Left lung (tissue), 10 donors: ENCODE measurements around the gene RUVBL2. TPM values are rescaled to one million over a fixed set of nuclear protein-coding genes. Genes with fewer than 3 reads are reported as not detected.

Experiments used
- ATAC-seq: fragments of 200-7000 bp; cut with Tn5 transposase; one replicate; pipeline ENCODE4 v1.9.1; 2020; ENCODE audit warnings: moderate library complexity
- DNase-seq, 4 donors: peaks; one replicate each; pipeline ENCODE4 v3.0.0-alpha.2; 2013 to 2020
- H3K27ac ChIP-seq, 2 donors: fragments of 200-600 bp; sonication (generic) in 1 of 2; one replicate each; pipeline versions ENCODE4 v1.5.0 to v1.8.0; 2020 to 2021
- H3K27me3 ChIP-seq, 2 donors: fragments of 200-600 bp; sonication (generic) in 1 of 2; one replicate each; pipeline versions ENCODE4 v1.5.0 to v1.8.0; 2020 to 2021
- H3K36me3 ChIP-seq, 2 donors: fragments of 200-600 bp; sonication (generic) in 1 of 2; one replicate each; pipeline versions ENCODE4 v1.5.0 to v1.8.0; 2020 to 2021
- H3K4me1 ChIP-seq, 2 donors: fragments of 200-600 bp; one replicate each; pipeline ENCODE4 v1.8.0; 2021
- H3K4me3 ChIP-seq, 2 donors: fragments of 200-600 bp; sonication (generic) in 1 of 2; one replicate each; pipeline versions ENCODE4 v1.5.0 to v1.8.0; 2020 to 2021; ENCODE audit warnings: mild to moderate bottlenecking in 1 of 2
- H3K9me3 ChIP-seq, 2 donors: fragments of 200-600 bp; sonication (generic) in 1 of 2; one replicate each; pipeline versions ENCODE4 v1.5.0 to v1.8.0; 2020 to 2021
- intact Hi-C, 2 donors: fragments of 100-400 bp; cut with DNase I; formaldehyde crosslinking; loops; one replicate each; pipeline versions ENCODE4 v1.11.2 to v1.14.2; 2022
- microRNA-seq, 2 donors: library from miRNA; unstranded; fragments of <30 nt; microRNA quantifications; one replicate each; pipeline ENCODE4, GENCODE V29; 2019
- polyA plus RNA-seq, 6 donors: library from polyadenylated mRNA; unstranded; fragments of 120-200 nt; gene quantifications; one replicate each; pipeline ENCODE4 v1.2.1, GENCODE V29; 2013; ENCODE audit not compliant: insufficient read length in 6 of 6
- total RNA-seq, 2 donors: library from RNA; stranded (reverse); fragmentation: NEBNext Ultra II Directional; extraction: Animal tissue kit (Norgen Biotek cat#: 25700); gene quantifications; one replicate each; pipeline ENCODE4 v1.2.1, GENCODE V29; 2021
- TF ChIP-seq, protein P1 (sequence below), 2 donors: fragments of 200-600 bp; sonication (generic) in 1 of 2; IDR thresholded peaks; one replicate each; pipeline versions ENCODE4 v1.5.0 to v1.8.0; 2021; ENCODE audit warnings: antibody characterized with exemption in 2 of 2
- donor health status: DM: no; HTN: yes; CAD: no.
- donor health status: DM: no; HTN: no; CAD: no.

The RUVBL2 gene
- total and polyA plus RNA-seq, 8 donors: 46.6 to 83.7 (median 73.9) TPM

DNA sequence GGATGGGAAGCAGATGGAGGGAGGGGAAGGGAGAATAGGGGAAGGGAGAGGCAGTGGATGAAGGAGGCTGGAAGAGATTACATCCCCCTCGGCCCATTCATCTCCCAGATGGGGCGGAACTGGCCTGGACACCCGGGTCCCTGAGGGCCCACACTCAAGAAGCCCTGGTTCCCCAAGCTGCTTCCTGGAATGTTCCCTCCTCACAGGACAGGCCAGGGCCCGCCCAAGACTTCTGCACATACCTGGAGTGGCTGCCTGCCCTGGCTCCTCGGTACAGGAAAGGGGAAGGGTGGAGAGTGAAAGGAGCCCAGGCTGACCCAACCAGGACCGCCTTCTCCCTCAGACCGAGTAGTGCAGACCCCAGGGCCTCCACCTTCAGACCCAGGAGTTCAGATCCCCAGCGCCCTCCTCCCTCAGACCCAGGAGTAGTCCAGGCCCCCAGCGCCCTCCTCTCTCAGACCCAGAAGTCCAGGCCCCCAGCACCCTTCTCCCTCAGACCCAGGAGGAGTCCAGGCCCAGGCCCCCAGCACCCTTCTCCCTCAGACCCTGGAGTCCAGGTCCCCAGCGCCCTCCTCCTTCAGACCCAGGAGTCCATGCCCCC, 70.4 kb downstream of the RUVBL2 start:
- peak; percentile 88 for ATAC-seq
- no peak overlapping the region for H3K27ac ChIP-seq
- H3K4me3 ChIP-seq: peak overlapping the region; percentile 10 to 14

DNA sequence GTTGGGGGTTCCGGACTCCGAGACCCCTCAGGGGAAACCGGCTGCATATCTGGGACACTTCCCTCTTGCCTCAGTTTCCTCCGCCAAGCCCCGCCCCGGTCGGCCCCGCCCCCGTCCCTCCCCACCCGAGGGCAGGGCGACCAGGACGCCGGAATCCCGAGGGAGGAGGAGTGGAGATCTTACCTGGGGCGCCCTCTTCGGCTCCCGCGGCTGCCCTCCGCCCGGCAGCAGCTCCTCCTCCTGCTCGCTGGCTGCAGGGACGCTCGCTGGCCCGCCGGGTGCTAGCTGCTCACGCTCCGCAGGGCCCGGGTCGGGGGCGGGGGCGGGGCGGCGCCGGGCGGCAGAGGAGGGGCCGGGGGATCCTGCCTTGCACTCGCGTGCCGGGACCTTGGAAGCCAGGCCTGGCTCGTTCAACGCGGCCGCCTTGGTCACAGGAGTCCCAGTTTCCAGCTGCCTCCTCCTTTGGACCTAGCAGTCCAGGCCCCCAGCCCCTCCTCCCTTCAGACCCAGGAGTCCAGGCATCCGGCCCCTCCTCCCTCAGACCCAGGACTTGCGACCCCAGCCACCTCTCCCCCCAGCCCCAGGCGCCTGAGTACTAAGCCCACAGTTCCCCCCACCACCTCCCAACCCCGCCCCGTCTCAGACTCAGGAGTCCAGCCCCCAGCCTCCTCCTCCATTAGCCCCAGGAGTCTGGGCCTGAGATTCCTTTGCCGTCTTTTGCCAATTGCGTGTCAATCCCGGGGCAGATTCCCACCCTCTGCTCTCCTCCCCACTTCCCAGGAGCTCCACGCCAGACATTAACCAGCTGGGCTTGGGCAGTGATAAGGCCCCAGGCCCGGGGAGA, 71.3 kb downstream of the RUVBL2 start, which contains the start of gene NTF4:
TSS of gene NTF4 (minus strand) at position 51 of the 844 bp plus-strand sequence. CDS start 2,821 bp downstream, outside the sequence.
- Histone ChIP-seq H3K27me3 (peaks cover 5 to 99% of the 10 kb centered on the region in 2 donors), H3K9me3 (no peaks in the 10 kb centered on the region), H3K4me3 (peak within 1 kb of the TSS; percentile 10 to 14), H3K27ac (no peak within 1 kb of the TSS), H3K36me3 (no peaks in the 10 kb centered on the region), H3K4me1 (no peaks in the 10 kb centered on the region)
- DNase-seq (peak in 2 of 4 donors; percentile 48 to 52), ATAC-seq (peak; percentile 92)
- intact Hi-C loops: no loop called here
- TF ChIP-seq, protein P1, sequence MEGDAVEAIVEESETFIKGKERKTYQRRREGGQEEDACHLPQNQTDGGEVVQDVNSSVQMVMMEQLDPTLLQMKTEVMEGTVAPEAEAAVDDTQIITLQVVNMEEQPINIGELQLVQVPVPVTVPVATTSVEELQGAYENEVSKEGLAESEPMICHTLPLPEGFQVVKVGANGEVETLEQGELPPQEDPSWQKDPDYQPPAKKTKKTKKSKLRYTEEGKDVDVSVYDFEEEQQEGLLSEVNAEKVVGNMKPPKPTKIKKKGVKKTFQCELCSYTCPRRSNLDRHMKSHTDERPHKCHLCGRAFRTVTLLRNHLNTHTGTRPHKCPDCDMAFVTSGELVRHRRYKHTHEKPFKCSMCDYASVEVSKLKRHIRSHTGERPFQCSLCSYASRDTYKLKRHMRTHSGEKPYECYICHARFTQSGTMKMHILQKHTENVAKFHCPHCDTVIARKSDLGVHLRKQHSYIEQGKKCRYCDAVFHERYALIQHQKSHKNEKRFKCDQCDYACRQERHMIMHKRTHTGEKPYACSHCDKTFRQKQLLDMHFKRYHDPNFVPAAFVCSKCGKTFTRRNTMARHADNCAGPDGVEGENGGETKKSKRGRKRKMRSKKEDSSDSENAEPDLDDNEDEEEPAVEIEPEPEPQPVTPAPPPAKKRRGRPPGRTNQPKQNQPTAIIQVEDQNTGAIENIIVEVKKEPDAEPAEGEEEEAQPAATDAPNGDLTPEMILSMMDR (IDR thresholded peaks at IDR 0.05): no peak

More for the DNA sequence above, 70.4 kb downstream of the RUVBL2 start:
- Histone ChIP-seq H3K9me3 (no peaks in the 10 kb centered on the region), H3K27me3 (peaks cover 5 to 100% of the 10 kb centered on the region in 2 donors), H3K36me3 (no peaks in the 10 kb centered on the region), H3K4me1 (no peaks in the 10 kb centered on the region)
- intact Hi-C loops: no loop called here
- TF ChIP-seq, protein P1 (IDR thresholded peaks at IDR 0.05): no peak
- no peak for DNase-seq

Small RNAs within 50 kb of the gene (microRNA-seq; reads per million reads assigned to microRNA genes)
- 0 to 0.14 reads per million in 2 donors for gene MIR6798

Other genes with a start within 250 kb of the RUVBL2 start
- gene IZUMO1, start 247.0 kb upstream of the RUVBL2 start, total RNA-seq: 1 to 10 TPM in 1 of 2 donors, under 1 TPM in 1; 0.96 to 1.5 TPM
- gene IZUMO1, start 247.0 kb upstream of the RUVBL2 start, polyA plus RNA-seq: 1 to 10 TPM; 1.1 to 3.6 (median 1.8) TPM
- 1 to 10 TPM; 6.0 to 8.7 TPM for gene FUT1, start 241.2 kb upstream of the RUVBL2 start, total RNA-seq
- gene FUT1, start 241.2 kb upstream of the RUVBL2 start, polyA plus RNA-seq: 1 to 10 TPM; 5.1 to 8.6 (median 6.5) TPM
- not detected for gene FGF21, start 238.4 kb upstream of the RUVBL2 start, total RNA-seq
- gene FGF21, start 238.4 kb upstream of the RUVBL2 start, polyA plus RNA-seq: not detected
- 10 to 100 TPM; 68.5 to 87.5 TPM for gene BCAT2, start 182.9 kb upstream of the RUVBL2 start, total RNA-seq
- gene BCAT2, start 182.9 kb upstream of the RUVBL2 start, polyA plus RNA-seq: 10 to 100 TPM; 37.0 to 50.1 (median 42.2) TPM
- 10 to 100 TPM; 10.1 to 20.3 TPM for gene HSD17B14, start 157.4 kb upstream of the RUVBL2 start, total RNA-seq
- gene HSD17B14, start 157.4 kb upstream of the RUVBL2 start, polyA plus RNA-seq: 10 to 100 TPM in 1 of 6 donors, 1 to 10 TPM in 5; 6.7 to 10.9 (median 8.6) TPM
- 10 to 100 TPM; 21.0 to 37.3 TPM for gene PLEKHA4, start 125.3 kb upstream of the RUVBL2 start, total RNA-seq
- 10 to 100 TPM; 14.4 to 21.1 (median 17.4) TPM for gene PLEKHA4, start 125.3 kb upstream of the RUVBL2 start, polyA plus RNA-seq
- 10 to 100 TPM; 68.4 to 74.8 TPM for gene PPP1R15A, start 121.5 kb upstream of the RUVBL2 start, total RNA-seq
- gene PPP1R15A, start 121.5 kb upstream of the RUVBL2 start, polyA plus RNA-seq: 100 to 1,000 TPM in 1 of 6 donors, 10 to 100 TPM in 5; 36.3 to 110 (median 58.4) TPM
- gene TULP2, start 95.1 kb upstream of the RUVBL2 start, total RNA-seq: 1 to 10 TPM in 1 of 2 donors, under 1 TPM in 1; 0.89 to 1.2 TPM
- 1 to 10 TPM in 3 of 6 donors, under 1 TPM in 3; 0.72 to 1.4 (median 1.1) TPM for gene TULP2, start 95.1 kb upstream of the RUVBL2 start, polyA plus RNA-seq
- gene NUCB1, start 93.6 kb upstream of the RUVBL2 start, total RNA-seq: 100 to 1,000 TPM; 286 to 331 TPM
- 100 to 1,000 TPM; 171 to 210 (median 192) TPM for gene NUCB1, start 93.6 kb upstream of the RUVBL2 start, polyA plus RNA-seq
- 1 to 10 TPM; 3.3 to 4.1 TPM for gene DHDH, start 60.2 kb upstream of the RUVBL2 start, total RNA-seq
- 1 to 10 TPM in 5 of 6 donors, under 1 TPM in 1; 0.86 to 2.4 (median 1.8) TPM for gene DHDH, start 60.2 kb upstream of the RUVBL2 start, polyA plus RNA-seq
- gene BAX, start 39.0 kb upstream of the RUVBL2 start, total RNA-seq: 100 to 1,000 TPM; 130 to 141 TPM
- gene BAX, start 39.0 kb upstream of the RUVBL2 start, polyA plus RNA-seq: 10 to 100 TPM; 47.7 to 69.7 (median 60.8) TPM
- gene FTL, start 28.6 kb upstream of the RUVBL2 start, total RNA-seq: 1,000 to 10,000 TPM; 8,739 to 9,329 TPM
- 1,000 to 10,000 TPM; 1,119 to 1,450 (median 1,279) TPM for gene FTL, start 28.6 kb upstream of the RUVBL2 start, polyA plus RNA-seq
- gene GYS1, start 578 bp upstream of the RUVBL2 start, total RNA-seq: 10 to 100 TPM; 42.5 to 49.0 TPM
- gene GYS1, start 578 bp upstream of the RUVBL2 start, polyA plus RNA-seq: 10 to 100 TPM; 45.2 to 56.3 (median 50.0) TPM
- gene LHB, start 23.2 kb downstream of the RUVBL2 start, total RNA-seq: not detected
- gene LHB, start 23.2 kb downstream of the RUVBL2 start, polyA plus RNA-seq: under 1 TPM in 2 of 6 donors, not detected in 4; 0.31 to 0.57 TPM
- not detected for gene CGB3, start 30.4 kb downstream of the RUVBL2 start, total RNA-seq
- gene CGB3, start 30.4 kb downstream of the RUVBL2 start, polyA plus RNA-seq: under 1 TPM in 1 of 6 donors, not detected in 5; 0.81 TPM
- gene CGB2, start 38.0 kb downstream of the RUVBL2 start, total RNA-seq: not detected
- not detected for gene CGB2, start 38.0 kb downstream of the RUVBL2 start, polyA plus RNA-seq
- not detected for gene CGB1, start 43.0 kb downstream of the RUVBL2 start, total RNA-seq
- not detected for gene CGB1, start 43.0 kb downstream of the RUVBL2 start, polyA plus RNA-seq
- gene CGB5, start 50.0 kb downstream of the RUVBL2 start, total RNA-seq: under 1 TPM in 1 of 2 donors, not detected in 1; 0.50 TPM
- not detected for gene CGB5, start 50.0 kb downstream of the RUVBL2 start, polyA plus RNA-seq
- not detected for gene CGB8, start 55.2 kb downstream of the RUVBL2 start, total RNA-seq
- gene CGB8, start 55.2 kb downstream of the RUVBL2 start, polyA plus RNA-seq: under 1 TPM in 1 of 6 donors, not detected in 5; 0.89 TPM
- under 1 TPM; 0.09 to 0.34 TPM for gene CGB7, start 63.9 kb downstream of the RUVBL2 start, total RNA-seq
- gene CGB7, start 63.9 kb downstream of the RUVBL2 start, polyA plus RNA-seq: under 1 TPM; 0.11 to 0.69 (median 0.18) TPM
- 1 to 10 TPM; 2.1 to 6.2 TPM for gene NTF4, start 70.9 kb downstream of the RUVBL2 start, total RNA-seq
- gene NTF4, start 70.9 kb downstream of the RUVBL2 start, polyA plus RNA-seq: 1 to 10 TPM in 2 of 6 donors, under 1 TPM in 4; 0.63 to 1.6 (median 0.78) TPM
- gene KCNA7, start 78.8 kb downstream of the RUVBL2 start, total RNA-seq: not detected
- under 1 TPM in 5 of 6 donors, not detected in 1; 0.04 to 0.12 (median 0.06) TPM for gene KCNA7, start 78.8 kb downstream of the RUVBL2 start, polyA plus RNA-seq
- gene SNRNP70, start 91.6 kb downstream of the RUVBL2 start, total RNA-seq: 100 to 1,000 TPM; 161 to 173 TPM
- 100 to 1,000 TPM; 270 to 371 (median 354) TPM for gene SNRNP70, start 91.6 kb downstream of the RUVBL2 start, polyA plus RNA-seq
- gene LIN7B, start 120.5 kb downstream of the RUVBL2 start, total RNA-seq: 1 to 10 TPM; 6.5 to 6.9 TPM
- 10 to 100 TPM in 2 of 6 donors, 1 to 10 TPM in 4; 7.3 to 12.5 (median 9.2) TPM for gene LIN7B, start 120.5 kb downstream of the RUVBL2 start, polyA plus RNA-seq
- gene C19orf73, start 125.3 kb downstream of the RUVBL2 start, total RNA-seq: 1 to 10 TPM; 1.7 to 2.1 TPM
- gene C19orf73, start 125.3 kb downstream of the RUVBL2 start, polyA plus RNA-seq: under 1 TPM in 4 of 6 donors, not detected in 2; 0.23 to 0.51 (median 0.25) TPM
- gene PPFIA3, start 125.7 kb downstream of the RUVBL2 start, total RNA-seq: 1 to 10 TPM; 6.6 to 7.5 TPM
- gene PPFIA3, start 125.7 kb downstream of the RUVBL2 start, polyA plus RNA-seq: 1 to 10 TPM; 5.9 to 9.9 (median 7.7) TPM
- gene HRC, start 161.5 kb downstream of the RUVBL2 start, total RNA-seq: 1 to 10 TPM in 1 of 2 donors, under 1 TPM in 1; 0.26 to 1.5 TPM
- 10 to 100 TPM in 4 of 6 donors, 1 to 10 TPM in 2; 8.4 to 16.4 (median 11.1) TPM for gene HRC, start 161.5 kb downstream of the RUVBL2 start, polyA plus RNA-seq
- gene TRPM4, start 163.9 kb downstream of the RUVBL2 start, total RNA-seq: 10 to 100 TPM; 32.5 to 61.7 TPM
- gene TRPM4, start 163.9 kb downstream of the RUVBL2 start, polyA plus RNA-seq: 10 to 100 TPM; 14.3 to 39.7 (median 26.2) TPM